Stimulated activated CD8-positive, alpha-beta memory T cell treated with anti-CD3 and anti-CD28 coated beads, Interleukin-15, amount 100 ng/mL, for 4 hours (primary cell): Measurements from ENCODE around the gene IFFO2.
A peak's percentile ranks its signal among the peaks of the same experiment; 100 is the strongest.

Experiments
- DNase-seq, 2 donors: peaks; one replicate each; pipeline ENCODE4 v3.0.0-alpha.2; 2020; ENCODE audit warnings: low read depth in 2 of 2

IFFO2 gene

DNA sequence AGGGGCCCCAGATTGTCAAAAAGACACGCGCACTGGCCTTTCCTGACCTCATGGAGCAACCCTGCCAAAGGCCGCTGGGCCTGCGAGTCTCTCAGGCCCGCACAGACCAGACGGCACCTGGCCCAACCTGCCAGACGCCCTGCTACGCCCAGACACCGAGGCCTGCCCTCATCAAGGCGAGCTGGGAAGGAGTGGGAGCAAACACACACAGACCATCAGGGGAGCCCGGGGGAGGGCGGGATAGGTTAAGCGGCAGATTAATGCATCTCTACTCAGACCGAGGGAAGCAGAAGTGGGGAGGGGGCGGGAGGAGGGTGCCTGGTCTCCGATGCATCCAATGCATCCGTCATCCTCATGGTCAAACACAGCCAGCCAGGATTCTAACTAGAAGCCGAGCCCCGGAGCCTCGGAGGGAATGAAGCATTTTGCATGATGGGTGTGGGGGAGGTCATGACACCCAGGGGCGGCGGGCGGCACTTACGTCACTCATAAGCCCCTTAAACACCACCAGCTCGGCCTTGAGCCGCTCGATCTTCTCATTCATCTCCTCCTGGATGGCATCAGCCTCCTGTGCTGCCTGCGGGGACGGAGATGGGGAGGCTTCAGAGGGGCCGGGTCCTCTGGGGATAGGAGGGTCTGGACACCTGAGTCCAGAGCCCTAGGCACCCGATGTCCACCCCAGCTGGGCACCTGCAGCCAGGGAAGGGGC, 37.1 kb downstream of the IFFO2 start:
- DNase-seq, result no peak

DNA sequence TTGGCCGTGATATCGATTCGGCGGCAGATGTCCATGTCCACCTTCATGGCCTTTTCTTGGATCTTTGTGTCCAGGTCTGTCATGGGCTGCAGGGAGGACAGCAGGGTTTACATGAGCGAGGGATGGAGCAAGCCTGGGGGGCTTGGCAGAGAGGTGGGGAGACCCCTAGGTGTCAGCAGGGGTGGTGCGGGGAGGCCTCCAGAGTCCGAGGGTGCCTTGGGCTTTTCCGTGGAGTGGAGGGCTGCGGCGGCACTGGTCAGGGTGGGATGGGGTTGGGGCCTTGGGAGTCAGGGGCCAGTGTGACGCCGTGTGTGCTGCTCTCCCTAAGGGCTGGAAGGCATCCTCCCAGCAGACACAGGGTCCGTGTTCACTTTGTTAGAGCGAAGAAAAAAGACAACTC, 38.1 kb downstream of the IFFO2 start:
- no peak for DNase-seq

DNA sequence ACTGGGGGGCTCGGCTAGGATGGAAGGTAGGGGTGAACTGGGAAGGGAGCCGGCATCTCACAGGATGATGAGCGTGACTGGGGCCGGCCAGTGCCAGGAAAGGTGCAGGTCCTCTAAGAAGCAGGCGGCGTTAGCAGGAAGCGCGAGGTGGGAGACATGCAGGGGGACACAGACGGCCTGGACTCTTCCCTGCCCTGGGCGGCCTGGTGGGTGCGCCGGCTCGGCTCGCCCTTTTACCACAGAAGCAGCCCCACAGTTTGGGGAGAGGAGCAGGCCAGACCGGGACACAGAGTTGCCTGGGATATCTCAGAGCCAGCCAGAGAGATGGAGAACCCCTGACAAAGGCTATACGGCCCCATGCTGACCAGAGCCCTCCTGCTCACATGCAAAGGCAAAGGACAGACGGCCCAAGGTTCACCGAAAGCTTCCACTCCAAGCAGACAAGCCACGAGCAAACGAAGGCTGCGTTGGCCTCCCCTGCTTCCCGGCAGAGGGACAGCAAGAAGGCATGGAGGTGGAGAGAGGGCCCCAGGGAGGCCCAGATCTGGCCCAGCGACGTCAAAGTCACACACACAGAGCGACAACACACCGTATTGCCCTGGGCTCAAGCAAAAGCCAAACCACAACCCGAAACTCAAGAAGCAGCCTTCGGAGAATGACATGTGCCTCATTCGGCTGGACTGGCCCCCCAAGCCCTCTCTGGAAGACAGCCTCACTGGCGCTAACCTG, 39.2 kb downstream of the IFFO2 start:
- DNase-seq, result no peak

DNA sequence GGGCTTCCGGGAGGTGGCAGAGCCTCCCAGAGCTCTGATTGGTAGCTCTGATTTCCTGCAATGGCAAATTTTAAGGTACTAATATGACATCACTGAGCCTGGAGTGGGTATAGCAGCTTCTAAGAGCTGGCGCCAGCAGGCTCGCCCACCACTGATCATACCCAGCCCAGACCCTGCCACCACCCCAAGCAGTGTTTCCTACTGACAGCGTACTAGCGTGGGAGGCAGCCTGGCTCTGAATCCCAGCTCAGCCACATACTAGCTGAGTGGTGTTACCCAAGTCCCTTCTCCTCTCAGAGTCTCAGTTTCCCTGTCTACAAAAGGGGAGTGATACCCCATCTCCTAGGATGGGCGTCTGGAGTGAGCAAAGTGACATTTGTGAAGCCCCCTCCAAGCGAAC, 41.1 kb downstream of the IFFO2 start:
- no peak for DNase-seq

DNA sequence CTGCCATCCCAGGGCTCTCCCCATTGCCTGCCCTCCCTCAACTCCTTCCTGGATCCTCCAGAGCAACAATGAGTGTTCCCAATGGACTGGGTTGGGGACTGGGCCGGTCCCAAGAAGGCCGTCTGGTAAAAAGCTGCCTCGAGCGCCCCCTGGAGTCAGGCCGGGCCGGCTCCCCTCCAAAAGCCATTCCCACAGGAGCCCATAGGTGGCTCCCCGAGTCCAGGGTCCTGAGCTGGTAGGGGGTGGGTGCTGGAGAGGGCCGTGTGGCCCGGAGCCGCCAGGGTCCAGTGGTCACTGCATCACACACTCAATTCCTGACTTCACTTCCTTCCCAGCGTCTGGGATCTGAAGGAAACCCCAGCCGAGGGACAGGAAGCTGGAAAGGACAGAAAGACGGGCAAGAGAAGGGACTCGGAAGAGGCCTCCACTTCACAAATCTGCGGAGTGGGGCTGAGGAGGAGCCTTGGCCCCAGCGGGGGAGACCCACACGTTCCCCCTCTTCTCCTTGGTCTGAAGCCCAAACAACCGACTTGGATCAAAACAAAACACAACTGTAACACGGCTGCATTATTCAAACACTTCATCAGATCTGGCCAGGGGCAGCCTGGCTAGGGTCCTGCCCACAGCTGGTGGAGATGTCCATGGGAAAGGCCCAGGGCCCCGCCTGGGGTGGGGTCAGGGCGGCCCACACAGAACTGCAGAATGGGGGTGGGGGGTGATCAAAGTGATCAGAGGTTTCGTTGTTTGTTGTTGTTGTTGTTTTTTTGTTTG, 43.2 kb downstream of the IFFO2 start:
- peak; percentile 35 to 47 for DNase-seq

DNA sequence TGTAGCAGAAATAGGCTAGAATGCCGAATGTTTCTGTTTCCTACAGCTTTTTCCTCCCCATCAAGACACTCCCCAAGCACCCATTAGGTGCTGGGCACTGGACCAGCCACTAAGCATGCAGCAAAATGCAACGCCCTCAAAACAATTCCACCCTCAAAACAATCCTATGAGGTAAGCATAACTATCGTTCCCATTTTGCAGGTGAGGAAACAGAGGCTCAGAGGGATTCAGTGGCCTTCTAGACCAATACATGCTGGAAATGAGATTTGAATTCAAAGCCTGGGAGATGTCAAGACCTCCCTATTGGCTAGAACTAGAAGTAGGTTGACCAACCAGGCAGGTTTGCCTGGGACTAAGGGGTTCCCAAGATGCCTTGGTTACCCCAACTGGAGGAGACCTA, 43.9 kb downstream of the IFFO2 start:
- DNase-seq, result no peak

DNA sequence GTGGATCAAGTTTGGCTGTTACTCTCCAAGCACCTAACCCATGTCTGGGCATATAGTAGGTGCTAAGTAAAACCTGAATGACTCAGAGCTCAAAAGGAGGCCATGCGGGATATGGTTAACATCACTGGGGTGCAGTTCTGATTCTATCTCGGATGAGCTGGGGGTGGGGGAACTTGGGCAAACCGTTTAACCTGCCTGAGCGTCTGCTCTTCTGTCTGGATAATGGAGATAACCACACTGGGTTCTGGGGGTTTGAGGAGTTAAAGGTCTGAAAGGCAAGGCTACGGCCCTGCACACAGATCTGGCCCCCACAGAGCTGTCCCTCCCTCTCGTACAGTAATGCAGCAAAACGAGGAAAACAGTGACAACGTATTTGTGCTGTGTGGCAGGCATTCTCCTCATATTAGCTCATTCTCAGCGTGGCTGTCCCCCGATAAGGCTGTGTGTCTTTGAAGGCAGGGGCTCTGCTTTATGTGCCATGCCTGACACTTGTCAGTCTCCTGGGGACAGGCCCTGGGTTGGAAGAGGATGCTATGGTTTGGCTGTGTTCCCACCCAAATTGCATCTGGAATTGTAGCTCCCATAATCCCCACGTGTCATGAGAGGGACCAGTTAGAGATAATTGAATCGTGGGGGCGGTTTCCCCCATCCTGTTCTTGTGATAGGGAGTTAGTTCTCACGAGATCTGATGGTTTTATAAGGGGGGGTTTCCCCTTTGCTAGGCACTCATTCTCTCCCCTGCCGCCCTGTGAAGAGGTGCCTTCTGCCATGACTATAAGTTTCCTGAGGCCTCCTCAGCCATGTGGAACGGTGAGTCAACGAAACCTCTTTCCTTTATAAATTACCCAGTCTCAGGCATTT, 47.3 kb downstream of the IFFO2 start:
- DNase-seq, result no peak

DNA sequence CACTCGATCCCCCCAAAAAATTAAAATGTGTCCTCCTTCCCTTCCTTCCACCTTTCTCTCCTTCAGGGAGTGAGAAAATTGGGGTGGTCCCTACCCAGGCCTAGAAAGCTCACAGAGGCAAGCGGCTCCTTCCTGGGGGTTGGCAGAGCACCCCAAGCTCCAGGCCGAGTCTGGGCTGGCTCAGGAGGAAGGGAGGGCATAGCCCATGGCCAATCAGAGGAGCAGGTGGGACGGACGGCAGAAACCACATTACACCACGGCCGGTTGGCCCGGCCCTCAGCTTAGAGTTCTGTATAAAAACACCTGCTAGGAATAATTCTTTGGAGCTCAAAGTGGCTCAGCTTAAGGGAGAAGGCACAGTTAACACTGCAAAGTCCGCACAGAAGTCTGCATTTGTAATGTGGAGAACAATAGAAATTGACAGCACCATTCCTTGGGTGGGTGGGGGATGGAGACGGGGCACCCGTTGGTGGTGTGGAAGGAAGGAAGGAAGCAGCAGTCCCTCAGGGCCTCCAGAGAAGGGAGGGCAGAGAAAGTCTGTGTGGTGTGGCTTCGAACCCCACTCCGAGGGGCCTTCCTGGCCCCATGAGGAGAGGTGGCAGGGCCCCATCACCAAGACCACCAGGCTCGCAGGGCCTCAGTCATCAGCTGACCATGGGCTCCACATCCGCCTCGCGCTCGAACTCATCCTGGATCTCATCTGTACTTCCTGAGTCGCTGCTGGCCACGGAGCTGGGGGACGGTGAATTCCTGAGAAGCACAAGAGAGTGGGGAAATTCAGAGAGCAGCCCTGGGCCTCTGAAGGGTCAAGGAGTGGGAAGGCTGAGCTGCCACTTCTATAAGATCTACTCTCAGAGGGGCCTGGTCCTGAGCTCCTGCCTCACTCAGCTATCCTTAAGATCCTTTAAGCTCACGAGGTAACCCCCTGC, 48.3 kb downstream of the IFFO2 start:
- no peak for DNase-seq

DNA sequence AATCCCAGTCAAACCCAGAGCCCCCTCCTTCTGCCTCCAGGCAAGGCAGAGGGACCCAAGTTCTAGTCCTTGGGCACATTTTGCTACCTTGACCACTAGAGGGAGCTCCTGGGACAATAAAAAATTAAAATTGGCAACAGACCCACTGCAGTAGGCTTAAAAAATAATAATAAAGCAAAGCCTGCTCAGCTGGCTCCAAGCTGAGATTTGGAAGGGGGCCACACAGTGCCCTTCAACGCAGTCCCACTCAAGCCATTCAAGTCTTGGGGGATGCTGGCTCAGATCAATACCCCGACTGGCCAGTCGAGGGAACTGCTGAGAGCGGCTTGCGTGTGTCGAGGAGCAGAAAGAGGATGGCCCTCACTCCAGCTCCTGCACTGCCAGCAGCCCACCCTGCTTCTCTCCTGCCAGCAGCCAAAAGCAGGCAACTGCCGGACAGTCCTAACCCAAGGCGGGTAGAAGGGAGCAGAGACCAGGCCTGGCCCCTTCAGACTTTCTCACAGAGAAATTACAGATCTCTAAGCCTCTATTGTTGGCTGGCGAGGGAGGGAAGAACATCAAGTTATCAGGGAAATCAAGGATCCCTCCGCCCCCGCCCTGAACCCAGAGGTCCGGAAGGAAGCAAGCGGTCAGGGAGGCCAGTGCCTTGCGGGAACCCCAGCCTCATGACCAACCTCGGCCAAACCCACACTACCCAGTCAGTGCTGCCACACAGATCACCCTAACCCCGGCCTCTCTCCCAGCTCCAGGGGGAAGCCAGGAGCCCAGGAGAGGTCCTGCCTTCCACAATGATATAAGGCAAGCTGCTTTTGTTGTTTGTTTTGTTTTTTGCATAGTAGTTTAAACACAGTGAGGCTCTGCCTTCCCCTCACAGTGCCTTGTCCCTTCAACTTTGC, 49.2 kb downstream of the IFFO2 start:
- peak in 1 of 2 donors; percentile 42 for DNase-seq

DNA sequence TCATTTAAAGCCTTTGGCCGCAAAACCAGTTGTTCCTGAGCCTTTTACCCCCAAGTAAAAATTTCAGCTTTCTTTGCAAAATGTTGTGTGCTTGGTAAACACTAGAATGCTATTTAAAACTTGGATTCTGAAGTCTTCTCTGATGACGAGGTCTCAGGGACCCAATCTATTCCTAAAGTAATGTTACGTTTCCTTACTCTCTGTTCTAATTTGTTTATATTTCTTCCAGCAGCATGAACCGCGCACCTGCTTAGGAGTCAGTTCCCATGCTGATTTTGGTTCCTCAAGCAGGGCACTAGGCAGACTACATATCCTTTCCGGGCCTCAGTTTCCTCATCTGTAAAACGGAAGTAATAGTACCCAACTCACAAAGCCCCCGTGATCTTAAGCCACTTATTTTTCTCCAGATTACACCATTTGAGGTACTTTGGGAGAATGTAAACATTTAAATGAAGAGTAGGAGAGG, 53.2 kb downstream of the IFFO2 start:
- no peak for DNase-seq

DNA sequence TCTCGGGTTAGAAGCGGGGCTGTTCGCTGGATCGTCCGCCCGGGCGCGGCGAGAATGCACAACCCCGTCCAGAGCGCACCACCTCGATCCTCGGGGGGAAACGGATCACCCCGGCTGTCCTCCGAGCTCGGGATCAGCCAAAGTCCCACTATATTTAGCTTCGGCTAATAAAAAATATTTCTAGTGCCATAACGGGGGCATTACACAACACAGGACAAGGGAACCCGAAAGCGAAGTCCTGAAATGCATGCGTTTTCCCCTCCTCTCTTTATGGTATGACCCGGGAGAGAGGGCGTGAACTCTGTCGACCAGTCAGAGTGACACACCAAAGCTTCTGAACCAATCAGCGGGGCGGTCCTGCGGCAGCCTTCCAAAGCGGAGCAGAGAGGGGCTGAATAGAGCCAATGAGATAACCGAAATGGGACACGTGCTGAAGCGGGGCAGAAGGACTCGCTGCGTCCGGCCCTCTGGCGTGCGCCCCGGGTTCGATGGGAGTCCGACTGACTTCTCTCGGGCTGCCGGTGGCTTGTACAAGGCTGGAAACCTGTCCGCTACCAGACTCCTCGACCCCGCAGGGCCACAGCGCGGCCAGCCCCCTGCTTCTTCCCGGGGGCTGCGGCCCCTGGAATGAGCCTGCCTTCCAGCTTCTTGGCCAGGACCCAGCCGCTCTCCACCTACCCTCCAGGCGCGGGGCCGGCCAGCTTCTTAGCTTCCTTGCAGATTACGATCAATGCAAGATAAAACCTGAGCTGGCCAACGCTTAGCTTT, 53.8 kb downstream of the IFFO2 start, which contains the start of gene ALDH4A1:
TSS of gene ALDH4A1 (minus strand) at position 33 of the 768 bp plus-strand sequence. CDS start at position 1, 32 bp downstream.
- DNase-seq, result peak; percentile 84 to 90

DNA sequence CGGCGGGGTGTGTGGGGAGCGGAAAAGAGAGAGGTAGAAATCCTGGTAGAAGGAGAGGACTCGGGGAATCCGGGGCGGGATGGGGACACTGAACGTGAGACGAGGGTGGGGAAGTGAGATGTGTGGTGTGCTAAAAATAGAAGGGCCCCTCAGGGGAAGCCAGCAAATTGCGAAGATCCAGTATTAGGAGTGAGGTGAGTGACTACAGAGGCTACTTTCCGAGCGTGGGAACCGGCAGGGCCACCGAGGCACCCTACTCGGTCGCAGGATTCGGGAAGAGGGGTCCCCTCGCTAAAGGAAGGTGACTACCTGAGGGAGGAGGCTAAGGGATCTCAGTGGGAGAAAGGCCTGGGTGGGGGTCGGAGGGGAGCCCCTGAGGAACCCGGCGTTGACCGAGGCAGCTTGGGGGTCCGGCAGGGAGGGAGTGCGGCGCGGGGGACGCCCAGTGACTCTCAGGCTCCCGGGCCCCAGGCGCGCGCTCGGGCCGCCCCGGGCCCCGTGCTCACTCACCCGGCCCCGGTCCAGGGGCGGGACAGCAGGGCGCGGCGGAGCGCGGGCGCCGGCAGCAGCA, 54.4 kb downstream of the IFFO2 start:
- no peak for DNase-seq

DNA sequence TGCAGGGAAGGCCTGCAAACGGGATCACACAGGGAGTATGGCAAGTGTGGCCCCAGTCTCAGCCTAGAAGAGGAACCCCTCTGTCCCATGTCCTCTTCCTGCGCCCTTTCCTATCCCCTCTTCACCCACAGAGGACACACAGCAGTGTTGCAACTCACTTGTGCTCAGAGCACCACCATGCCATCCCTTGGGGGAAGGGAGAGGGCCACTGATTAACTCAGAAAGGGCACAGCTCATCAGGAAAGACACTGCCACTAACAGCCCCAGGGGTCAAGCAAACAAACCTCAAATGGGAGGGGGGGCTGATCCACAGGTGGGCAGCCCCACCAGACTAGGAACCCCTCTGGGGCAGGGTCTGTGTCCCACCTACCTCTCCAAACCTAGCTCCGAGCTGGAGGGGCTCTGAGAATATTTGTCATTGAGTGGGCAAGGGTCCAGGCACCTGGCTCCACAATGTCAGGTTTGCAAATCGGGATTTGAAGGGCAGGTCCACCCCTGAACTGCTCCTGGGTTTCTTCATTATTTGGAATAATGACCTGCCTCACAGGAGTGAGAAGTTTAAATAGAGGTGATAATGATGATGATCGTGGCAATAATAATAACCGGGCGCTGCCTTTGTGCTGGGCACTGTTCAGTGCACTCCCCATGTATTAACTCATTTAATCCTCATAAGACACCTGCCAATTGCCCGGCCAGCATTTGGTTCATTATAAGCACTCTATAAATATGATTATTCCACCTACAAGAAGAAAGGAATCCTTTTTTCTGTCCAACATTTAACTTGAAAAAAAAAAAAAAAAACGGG, 55.1 kb downstream of the IFFO2 start:
- DNase-seq, result no peak

DNA sequence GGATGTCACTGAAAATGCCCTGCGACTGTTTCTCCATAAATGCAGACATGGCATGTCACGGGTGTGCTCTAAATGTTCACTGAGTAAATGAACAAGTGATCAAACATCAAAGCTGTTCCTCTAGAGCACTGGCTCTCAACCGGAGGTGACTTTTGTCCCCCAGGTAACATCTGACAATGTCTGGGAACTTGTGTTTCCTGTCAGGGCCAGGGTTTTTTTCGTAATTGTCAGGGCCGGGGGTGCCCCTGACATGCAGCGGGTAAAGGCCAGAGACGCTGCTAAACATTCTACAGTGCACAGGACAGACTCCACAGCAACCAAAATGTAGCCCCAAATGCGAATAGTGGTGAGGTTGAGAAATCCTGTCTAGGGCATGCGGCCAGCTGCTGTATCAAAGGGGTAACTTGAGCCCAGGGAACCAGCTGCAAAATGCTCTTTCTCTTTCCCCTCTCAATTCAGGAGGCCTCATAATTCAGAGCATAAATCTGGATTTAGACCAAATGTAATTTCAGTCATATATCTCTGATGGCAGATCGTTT, 56.1 kb downstream of the IFFO2 start:
- no peak for DNase-seq

DNA sequence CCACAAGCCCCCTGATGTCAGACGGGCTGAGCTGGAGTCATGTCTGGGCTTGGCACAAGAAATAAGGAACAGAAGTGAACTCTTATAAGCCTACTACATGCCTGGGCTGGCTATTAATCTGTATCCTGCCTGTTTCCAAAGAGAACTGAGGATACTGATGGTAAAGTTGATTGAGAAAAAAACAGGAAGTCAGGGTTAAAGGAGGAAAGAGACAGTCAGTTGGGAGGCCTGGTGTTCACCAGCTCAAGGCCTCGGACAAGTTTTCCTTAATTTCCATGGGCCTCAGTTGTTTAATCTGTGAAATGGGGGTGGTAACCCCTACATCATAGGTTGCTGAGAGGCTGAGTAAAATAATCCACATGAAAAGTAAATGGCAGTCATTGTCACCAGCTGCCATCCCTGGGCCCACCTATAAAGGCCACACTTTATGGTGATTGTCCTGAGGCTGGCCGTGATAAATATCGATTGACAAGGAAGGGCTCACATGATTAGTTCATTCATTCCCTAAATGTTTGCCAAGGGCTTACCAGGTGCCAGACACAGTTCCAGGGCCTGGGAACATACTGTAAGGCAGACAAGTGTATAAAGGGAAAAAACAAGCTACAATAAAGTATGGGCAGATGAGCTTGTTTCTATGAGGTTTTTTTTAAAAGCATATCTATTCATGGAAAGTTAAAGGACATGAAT, 57.0 kb downstream of the IFFO2 start:
- DNase-seq, result no peak

DNA sequence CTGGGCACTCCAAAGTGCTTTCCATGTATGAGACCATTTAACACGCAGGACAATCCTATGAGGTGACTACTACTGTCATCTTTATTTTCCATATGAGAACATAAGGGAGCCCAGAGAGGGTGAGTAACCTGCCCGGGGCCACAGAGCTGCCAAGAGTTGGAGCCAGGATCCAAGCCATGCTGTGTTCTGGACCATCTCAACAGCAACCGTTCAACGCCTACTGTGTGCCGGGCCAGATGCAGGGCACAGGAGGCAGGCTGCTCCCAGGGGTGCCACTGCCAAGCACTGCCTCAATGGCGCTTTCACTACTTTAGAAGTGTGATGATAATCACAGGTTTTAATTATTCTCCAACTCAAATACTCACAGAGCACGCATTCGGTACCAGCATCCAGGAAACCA, 57.9 kb downstream of the IFFO2 start:
- DNase-seq, result no peak

DNA sequence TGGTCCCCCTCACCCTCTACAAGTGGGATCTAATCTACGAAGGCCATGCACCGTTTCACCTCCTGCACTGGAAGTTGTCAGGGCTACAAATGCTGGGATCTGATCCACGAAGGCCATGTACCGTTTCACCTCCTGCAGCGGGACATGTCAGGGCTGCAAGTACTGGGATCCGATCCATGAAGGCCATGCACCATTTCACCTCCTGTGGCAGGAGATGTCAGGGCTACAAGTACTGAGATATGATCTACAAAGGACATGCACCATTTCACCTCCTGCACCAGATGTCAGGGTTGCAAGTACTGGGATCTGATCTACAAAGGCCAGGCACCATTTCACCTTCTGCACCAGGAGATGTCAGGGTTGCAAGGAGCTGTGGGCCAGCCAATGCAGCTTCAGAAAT, 61.2 kb downstream of the IFFO2 start:
- DNase-seq, result no peak
